GM12865 (cell line): Measurements from ENCODE around the gene WNT7B.

Experiments
- DNase-seq: peaks from one replicate; pipeline ENCODE4 v3.0.0; 2010; ENCODE audit warnings: low read depth
- H3K4me3 ChIP-seq: 2 replicates; pipeline ENCODE4 v1.5.1; 2011; ENCODE audit warnings: mild to moderate bottlenecking, low read depth, low read length, control low read depth
- CTCF ChIP-seq: IDR thresholded peaks from 2 replicates; pipeline ENCODE4 v1.5.1; 2011; ENCODE audit warnings: low read length, control low read depth, low read depth, inconsistent platforms; ENCODE audit not compliant: insufficient read depth; ENCODE audit errors: missing control alignments

Gene WNT7B

DNA sequence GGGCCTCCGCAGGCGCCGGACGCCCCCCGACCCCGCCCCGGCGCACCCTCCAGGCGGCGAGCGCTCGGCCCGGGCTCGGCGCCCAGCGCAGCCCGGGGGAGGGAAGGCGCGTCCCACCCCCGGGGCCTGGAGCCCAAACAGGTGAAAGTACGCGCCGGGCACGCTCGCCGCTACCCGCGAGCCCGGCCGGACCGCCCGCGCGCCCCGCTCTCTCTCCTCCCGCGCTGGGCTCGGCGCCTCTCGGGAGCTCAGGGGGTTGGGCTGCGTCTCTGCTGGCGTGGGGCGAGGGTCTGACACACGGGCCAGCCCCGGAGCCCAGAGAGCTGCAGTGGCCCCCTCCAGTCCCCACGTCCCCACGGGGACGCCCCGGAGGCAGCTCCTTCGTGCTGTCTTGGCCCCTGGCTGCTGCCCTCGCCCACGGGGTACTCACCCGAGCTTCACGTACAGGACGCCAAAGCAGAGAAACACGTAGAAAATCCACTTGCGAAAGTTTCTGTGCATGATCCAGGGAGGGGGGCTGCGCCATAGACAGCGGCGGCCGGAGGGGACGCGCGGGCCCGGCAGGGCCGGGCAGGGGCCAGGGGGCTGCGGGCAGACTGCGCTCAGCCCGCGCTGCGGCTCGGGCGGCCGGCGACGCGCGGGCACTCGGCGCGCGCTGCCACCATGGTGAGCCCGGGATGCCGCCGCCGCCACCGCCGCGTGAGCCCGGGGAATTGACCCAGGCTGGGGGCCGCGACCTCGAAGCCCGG, 534 bp downstream of the WNT7B start:
- H3K4me3 ChIP-seq: no peak overlapping the region
- DNase-seq: no peak
- TF ChIP-seq CTCF: no peak

DNA sequence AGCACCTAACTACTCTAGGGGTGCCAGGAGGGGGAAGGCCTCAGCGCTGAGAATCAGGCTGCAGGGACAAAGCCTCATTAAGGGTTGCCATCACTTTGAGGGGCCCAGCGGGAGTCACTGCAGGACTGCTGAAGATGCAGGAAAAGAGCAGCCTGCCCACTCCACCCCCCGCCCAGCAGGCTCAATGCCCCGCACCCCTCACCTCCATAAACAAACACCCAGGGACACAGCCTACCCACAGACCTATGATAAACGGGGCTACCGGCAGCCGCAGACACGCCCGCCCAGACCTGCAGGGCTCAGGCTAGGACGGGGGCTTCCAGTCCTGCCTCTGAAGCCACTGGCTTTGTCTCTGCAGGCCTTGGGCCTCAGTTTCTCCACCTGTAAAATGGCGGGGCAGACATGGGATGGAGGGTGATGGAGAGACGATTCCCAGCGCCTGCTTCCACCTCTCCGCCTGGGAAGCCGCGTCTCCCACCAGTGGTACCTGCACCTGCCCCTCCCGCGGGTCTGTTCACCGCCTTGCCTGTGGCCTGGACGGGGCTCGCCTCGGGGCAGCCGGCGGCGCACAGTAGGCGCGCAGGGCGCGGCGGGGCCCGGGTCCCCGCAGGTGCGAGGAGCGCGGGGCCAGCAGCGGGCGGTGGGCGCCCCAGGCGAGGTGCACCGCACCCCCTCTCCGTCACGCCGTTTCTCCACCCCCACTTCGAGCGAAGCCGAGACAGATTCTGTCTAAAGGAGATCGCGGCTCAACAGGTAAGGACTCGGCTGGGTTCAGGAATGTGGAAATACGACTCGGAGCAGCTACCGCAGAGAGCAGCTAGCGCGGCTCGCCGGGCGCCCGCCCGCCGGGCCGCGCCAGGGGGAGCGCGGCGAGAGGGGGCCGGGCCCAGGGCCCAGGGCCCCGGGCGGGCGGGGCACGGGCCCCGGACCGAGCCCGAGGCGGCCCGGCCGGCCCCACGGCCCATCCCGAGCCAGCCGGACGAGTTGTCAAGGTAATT, 1.5 kb downstream of the WNT7B start:
- H3K4me3 ChIP-seq: no peak overlapping the region
- no peak for DNase-seq
- no peak for TF ChIP-seq CTCF

DNA sequence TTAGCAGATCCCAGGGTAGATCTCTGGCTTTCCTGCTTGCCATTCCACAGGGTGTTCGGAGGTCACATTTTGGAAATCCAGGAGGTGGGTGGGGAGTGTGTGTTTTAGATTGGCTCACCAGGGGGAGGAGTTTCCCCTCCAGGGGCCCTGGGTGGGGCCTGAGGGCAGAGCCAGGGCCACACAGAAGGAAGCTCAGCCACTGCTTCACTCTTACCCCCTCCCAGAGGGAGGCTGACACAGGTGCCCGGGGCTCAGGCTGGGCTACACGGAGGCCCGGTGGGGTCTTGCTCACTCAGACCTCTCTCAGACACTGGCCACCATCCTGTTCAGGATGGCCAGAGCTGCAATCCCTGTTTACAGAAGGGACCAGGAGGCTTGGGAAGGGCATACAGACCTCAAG, 2.5 kb downstream of the WNT7B start:
- no peak for DNase-seq
- H3K4me3 ChIP-seq: no peak overlapping the region
- TF ChIP-seq CTCF: no peak

GRCh38 chr22:45972889-45973253, 4.1 kb downstream of the WNT7B start:
- no peak overlapping the region for H3K4me3 ChIP-seq
- no peak for TF ChIP-seq CTCF
- DNase-seq: no peak

GRCh38 chr22:45972091-45972888, 4.7 kb downstream of the WNT7B start:
- DNase-seq: no peak
- H3K4me3 ChIP-seq: no peak overlapping the region

More at GRCh38 chr22:45972091-45972888, 4.7 kb downstream of the WNT7B start:
- TF ChIP-seq CTCF: no peak
